ENCODE measurements around the gene PLEKHA5.

The PLEKHA5 gene

GRCh38 chr12:19144287-19144686 is 14.8 kb downstream of the PLEKHA5 start:
- TF ChIP-seq CTCF (IDR thresholded peaks at IDR 0.05; ENCODE audit: low read depth, low read length): no peak
- H3K79me2 ChIP-seq (ENCODE audit: low read length): no peaks in the 10 kb centered on the region
- no peak overlapping the region for H3K27ac ChIP-seq (ENCODE audit: low read length)
- no peaks in the 10 kb centered on the region for H3K9me3 ChIP-seq (ENCODE audit: insufficient read depth, low read length)
- no peak overlapping the region for H2AFZ ChIP-seq (ENCODE audit: low read depth, low read length)
- H3K4me3 ChIP-seq (ENCODE audit: low read length): no peak overlapping the region
- no peaks in the 10 kb centered on the region for H3K27me3 ChIP-seq (ENCODE audit: low read depth, low read length)
- H3K4me1 ChIP-seq (ENCODE audit: low read length): peaks cover 5% of the 10 kb centered on the region
- no peak overlapping the region for H3K9ac ChIP-seq (ENCODE audit: low read length)
- no peaks in the 10 kb centered on the region for H4K20me1 ChIP-seq (ENCODE audit: insufficient read depth, low read length)
- no peak overlapping the region for H3K4me2 ChIP-seq (ENCODE audit: low read length)
- no peaks in the 10 kb centered on the region for H3K36me3 ChIP-seq (replicated peaks; ENCODE audit: low read depth, low read length)

- Histone ChIP-seq H3K27ac (ENCODE audit: low read length) (no peak overlapping the region), H4K20me1 (ENCODE audit: insufficient read depth, low read length) (no peaks in the 10 kb centered on the region), H3K36me3 (replicated peaks; ENCODE audit: low read depth, low read length) (no peaks in the 10 kb centered on the region), H3K9ac (ENCODE audit: low read length) (no peak overlapping the region), H3K4me3 (ENCODE audit: low read length) (no peak overlapping the region), H3K4me1 (ENCODE audit: low read length) (peaks cover 5% of the 10 kb centered on the region), H3K27me3 (ENCODE audit: low read depth, low read length) (no peaks in the 10 kb centered on the region), H3K79me2 (ENCODE audit: low read length) (no peaks in the 10 kb centered on the region), H3K9me3 (ENCODE audit: insufficient read depth, low read length) (no peaks in the 10 kb centered on the region), H2AFZ (ENCODE audit: low read depth, low read length) (no peak overlapping the region), H3K4me2 (ENCODE audit: low read length) (no peak overlapping the region)
- TF ChIP-seq CTCF (IDR thresholded peaks at IDR 0.05; ENCODE audit: low read depth, low read length) (no peak), EZH2phosphoT487 (IDR thresholded peaks at IDR 0.05; ENCODE audit: low read depth) (no peak)
Observed at GRCh38 chr12:19144985-19145384, 15.5 kb downstream of the PLEKHA5 start.

GRCh38 chr12:19148860-19149259 is 19.3 kb downstream of the PLEKHA5 start:
- H3K79me2 ChIP-seq (ENCODE audit: low read length): no peaks in the 10 kb centered on the region
- H3K36me3 ChIP-seq (replicated peaks; ENCODE audit: low read depth, low read length): no peaks in the 10 kb centered on the region
- H3K9me3 ChIP-seq (ENCODE audit: insufficient read depth, low read length): no peaks in the 10 kb centered on the region
- H2AFZ ChIP-seq (ENCODE audit: low read depth, low read length): no peak overlapping the region
- H3K4me1 ChIP-seq (ENCODE audit: low read length): peaks cover 5% of the 10 kb centered on the region
- no peak overlapping the region for H3K4me2 ChIP-seq (ENCODE audit: low read length)
- H3K27ac ChIP-seq (ENCODE audit: low read length): no peak overlapping the region
- no peaks in the 10 kb centered on the region for H3K27me3 ChIP-seq (ENCODE audit: low read depth, low read length)
- no peaks in the 10 kb centered on the region for H4K20me1 ChIP-seq (ENCODE audit: insufficient read depth, low read length)
- H3K4me3 ChIP-seq (ENCODE audit: low read length): no peak overlapping the region
- TF ChIP-seq CTCF (IDR thresholded peaks at IDR 0.05; ENCODE audit: low read depth, low read length) (no peak), EZH2phosphoT487 (IDR thresholded peaks at IDR 0.05; ENCODE audit: low read depth) (no peak)
- no peak overlapping the region for H3K9ac ChIP-seq (ENCODE audit: low read length)

DNA sequence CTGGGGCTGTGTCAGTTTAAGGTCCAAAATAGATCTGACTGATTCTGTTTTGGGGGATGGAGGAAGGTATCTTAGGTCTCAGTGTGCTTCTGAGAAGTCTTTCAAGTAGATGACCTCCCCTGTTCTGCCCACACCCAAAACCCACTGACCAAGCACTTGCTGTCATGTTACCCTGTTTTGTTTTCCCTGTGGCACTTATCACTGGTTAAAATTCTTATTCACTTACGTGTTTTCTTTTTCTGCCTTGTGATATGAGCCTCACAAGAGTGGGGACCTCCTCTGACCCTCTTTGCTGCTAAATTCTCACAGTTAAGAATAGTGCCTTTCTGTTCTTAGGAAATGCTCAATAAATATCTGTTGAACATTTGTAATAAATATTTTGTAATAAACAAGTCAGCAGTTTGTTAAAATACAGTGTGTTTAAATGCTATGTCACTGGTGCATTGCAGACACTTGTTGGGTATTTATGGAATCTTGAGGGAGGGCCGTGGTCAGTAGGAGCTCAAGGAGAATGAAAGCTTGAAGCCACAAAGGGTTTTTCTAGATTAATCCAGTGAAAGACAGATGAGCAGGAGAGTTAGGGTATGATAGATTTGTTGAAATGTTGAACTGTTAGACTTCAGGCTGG is 20.9 kb downstream of the PLEKHA5 start:
- no peaks in the 10 kb centered on the region for H3K9me3 ChIP-seq (ENCODE audit: insufficient read depth, low read length)
- no peaks in the 10 kb centered on the region for H3K79me2 ChIP-seq (ENCODE audit: low read length)
- H3K36me3 ChIP-seq (replicated peaks; ENCODE audit: low read depth, low read length): no peaks in the 10 kb centered on the region
- no peak overlapping the region for H3K4me3 ChIP-seq (ENCODE audit: low read length)
- no peak for TF ChIP-seq EZH2phosphoT487 (IDR thresholded peaks at IDR 0.05; ENCODE audit: low read depth)
- no peak for TF ChIP-seq CTCF (IDR thresholded peaks at IDR 0.05; ENCODE audit: low read depth, low read length)
- H3K4me1 ChIP-seq (ENCODE audit: low read length): peaks cover 5% of the 10 kb centered on the region
- H3K27me3 ChIP-seq (ENCODE audit: low read depth, low read length): no peaks in the 10 kb centered on the region
- H3K9ac ChIP-seq (ENCODE audit: low read length): no peak overlapping the region
- H3K4me2 ChIP-seq (ENCODE audit: low read length): no peak overlapping the region
- H2AFZ ChIP-seq (ENCODE audit: low read depth, low read length): no peak overlapping the region
- H4K20me1 ChIP-seq (ENCODE audit: insufficient read depth, low read length): no peaks in the 10 kb centered on the region
- H3K27ac ChIP-seq (ENCODE audit: low read length): no peak overlapping the region

Data from OCI-LY3 (cell line).